Ovary (tissue), 9 donors: ENCODE results near the gene TRIP11. TPM values are rescaled to one million over a fixed set of nuclear protein-coding genes. Genes with fewer than 3 reads are reported as not detected.

Source experiments
- DNase-seq, 5 donors: peaks; one replicate each; pipeline ENCODE4 v3.0.0-alpha.2; 2019 to 2020
- H3K27ac ChIP-seq, 2 donors: fragments of 200-600 bp; one replicate each; pipeline versions ENCODE4 v1.5.1 to v1.8.0; 2019 to 2022
- H3K27me3 ChIP-seq: fragments of 200-600 bp; one replicate; pipeline ENCODE4 v1.8.0; 2022
- H3K36me3 ChIP-seq: fragments of 200-600 bp; sonication (generic); one replicate; pipeline ENCODE4 v1.5.1; 2019
- H3K4me1 ChIP-seq: one replicate; pipeline ENCODE4 v1.8.1; 2013; ENCODE audit warnings: mild to moderate bottlenecking, moderate library complexity; ENCODE audit not compliant: insufficient read depth
- H3K4me3 ChIP-seq: fragments of 200-600 bp; sonication (generic); one replicate; pipeline ENCODE4 v1.5.1; 2017
- H3K9me3 ChIP-seq, 2 donors: fragments of 200-600 bp in 1 of 2; sonication (generic) in 1 of 2; one replicate each; pipeline versions ENCODE4 v1.5.1 to v1.8.1; 2013 to 2019; ENCODE audit warnings: mild to moderate bottlenecking in 1 of 2, moderate library complexity in 1 of 2
- EP300 ChIP-seq: sonication (generic); formaldehyde crosslinking; IDR thresholded peaks from one replicate; pipeline ENCODE4 v1.6.1; 2017; ENCODE audit warnings: antibody characterized with exemption
- POLR2A ChIP-seq: fragments of 450-650 bp; IDR thresholded peaks from one replicate; pipeline ENCODE4 v1.6.1; 2017; ENCODE audit warnings: antibody characterized with exemption, mild to moderate bottlenecking, moderate library complexity
- WGBS, 3 donors: extraction: QIAGEN DNeasy Blood & Tissue Kit in 1 of 3; methylation state at CpG; one replicate each; pipeline versions ENCODE4 v1.1.5 to v1.1.7; 2013 to 2017; 5-methylcytosine and 5-hydroxymethylcytosine counted together
- intact Hi-C, 4 donors: fragments of 100-400 bp; cut with DNase I; formaldehyde crosslinking; loops; one replicate each; pipeline versions ENCODE4 v1.11.0 to v1.15.1; 2022 to 2023
- polyA plus RNA-seq, 2 donors: library from polyadenylated mRNA; stranded (reverse); fragments of 200-250 nt in 1 of 2; fragments of 350-450 nt in 1 of 2; fragmentation: Illumina TruSeq in 1 of 2; extraction: RNeasy Lipid Tissue Mini Kit (QIAGEN cat#74804) in 1 of 2; gene quantifications; one replicate each; pipeline ENCODE4 v1.2.3, GENCODE V29; 2013 to 2014
- total RNA-seq, 7 donors: library from RNA; depleted of rRNA in 2 of 7; stranded (reverse); fragments of >200 nt in 2 of 7; fragmentation: NEBNext Ultra II Directional in 3 of 7; extraction: Animal tissue kit (Norgen Biotek cat#: 25700) in 3 of 7; gene quantifications; one replicate each; pipeline versions ENCODE4 v1.1.0 to v1.2.4, GENCODE V29; 2016 to 2023
- TF ChIP-seq, protein P1 (sequence below), 3 donors: fragments of 450-650 bp in 2 of 3; fragments of 200-600 bp in 1 of 3; IDR thresholded peaks; one replicate each; pipeline versions ENCODE4 v1.5.1 to v1.8.0; 2016 to 2022; ENCODE audit warnings: antibody characterized with exemption in 3 of 3, mild to moderate bottlenecking in 1 of 3
- donor health status: DM: no; HTN: no; CAD: no; lungs with moderate emphysema.
- donor health status: DM: no; HTN: no; CAD: no.
- donor health status: Bipolar disorder and iron deficiency.
- donor health status: DM: yes; HTN: yes; CAD: no.
- donor health status: DM: no; HTN: no; CAD: no.
- donor health status: DM: yes; HTN: yes; CAD: no.

Gene TRIP11
- total and polyA plus RNA-seq, 9 donors = 7.3 to 63.8 (median 49.3) TPM

DNA sequence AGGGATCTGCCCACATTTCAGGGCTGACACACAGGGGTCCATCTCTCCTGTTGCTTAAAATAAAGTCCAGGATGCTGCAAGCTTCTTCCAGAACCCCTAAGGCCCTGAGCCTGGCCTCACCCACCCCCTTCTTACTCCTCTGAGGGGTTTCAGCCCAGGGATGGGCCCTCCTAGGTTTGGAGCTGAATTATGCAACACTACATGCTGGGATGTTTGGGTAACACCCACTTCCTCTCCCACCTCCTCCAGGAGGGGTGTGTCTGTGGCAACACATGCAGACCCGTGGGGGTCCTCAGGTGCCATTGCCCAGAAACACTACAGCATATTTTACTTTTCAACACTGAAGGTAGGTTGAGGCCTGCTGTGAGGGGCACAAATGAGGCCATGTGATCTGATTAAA lies 97.7 kb downstream of the TRIP11 start:
- Histone ChIP-seq H3K4me1 (no peaks in the 10 kb centered on the region), H3K9me3 (no peaks in the 10 kb centered on the region), H3K27ac (no peak overlapping the region), H3K27me3 (no peaks in the 10 kb centered on the region), H3K36me3 (no peaks in the 10 kb centered on the region), H3K4me3 (no peak overlapping the region)
- TF ChIP-seq POLR2A (no peak), EP300 (no peak)
- TF ChIP-seq, protein P1, sequence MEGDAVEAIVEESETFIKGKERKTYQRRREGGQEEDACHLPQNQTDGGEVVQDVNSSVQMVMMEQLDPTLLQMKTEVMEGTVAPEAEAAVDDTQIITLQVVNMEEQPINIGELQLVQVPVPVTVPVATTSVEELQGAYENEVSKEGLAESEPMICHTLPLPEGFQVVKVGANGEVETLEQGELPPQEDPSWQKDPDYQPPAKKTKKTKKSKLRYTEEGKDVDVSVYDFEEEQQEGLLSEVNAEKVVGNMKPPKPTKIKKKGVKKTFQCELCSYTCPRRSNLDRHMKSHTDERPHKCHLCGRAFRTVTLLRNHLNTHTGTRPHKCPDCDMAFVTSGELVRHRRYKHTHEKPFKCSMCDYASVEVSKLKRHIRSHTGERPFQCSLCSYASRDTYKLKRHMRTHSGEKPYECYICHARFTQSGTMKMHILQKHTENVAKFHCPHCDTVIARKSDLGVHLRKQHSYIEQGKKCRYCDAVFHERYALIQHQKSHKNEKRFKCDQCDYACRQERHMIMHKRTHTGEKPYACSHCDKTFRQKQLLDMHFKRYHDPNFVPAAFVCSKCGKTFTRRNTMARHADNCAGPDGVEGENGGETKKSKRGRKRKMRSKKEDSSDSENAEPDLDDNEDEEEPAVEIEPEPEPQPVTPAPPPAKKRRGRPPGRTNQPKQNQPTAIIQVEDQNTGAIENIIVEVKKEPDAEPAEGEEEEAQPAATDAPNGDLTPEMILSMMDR (IDR thresholded peaks at IDR 0.05) = no peak
- no peak for DNase-seq
- intact Hi-C loops = no loop called here
- 33 to 54% (median 41%) methylated on average over 1 of the region's 1 CpG for WGBS, 3 donors

DNA sequence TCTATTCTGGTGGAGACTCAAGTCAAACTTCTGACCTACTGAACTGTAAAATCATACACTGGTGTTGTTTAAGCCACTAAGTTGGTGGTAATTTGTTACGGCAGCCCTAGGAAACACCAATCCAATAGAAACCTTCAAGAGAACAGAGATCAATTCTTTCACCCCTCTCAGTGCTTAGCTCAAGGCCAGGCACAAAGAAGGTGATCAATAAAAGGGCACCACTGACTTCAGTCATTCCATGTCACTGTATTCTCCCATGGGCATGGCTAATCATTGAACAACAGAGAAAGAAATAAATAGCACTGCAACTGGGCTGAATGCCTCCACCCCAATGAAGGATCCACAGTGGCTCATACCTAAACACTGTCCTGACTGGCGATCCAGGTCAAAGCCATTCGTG lies 99.7 kb downstream of the TRIP11 start:
- intact Hi-C loops = no loop called here
- Histone ChIP-seq H3K4me1 (no peaks in the 10 kb centered on the region), H3K27ac (no peak overlapping the region), H3K4me3 (no peak overlapping the region), H3K9me3 (no peaks in the 10 kb centered on the region), H3K27me3 (no peaks in the 10 kb centered on the region), H3K36me3 (no peaks in the 10 kb centered on the region)
- no peak for TF ChIP-seq EP300
- TF ChIP-seq POLR2A = no peak
- TF ChIP-seq, protein P1 (IDR thresholded peaks at IDR 0.05) = no peak
- 88 to 91% (median 90%) methylated on average over 3 of the region's 3 CpGs for WGBS, 3 donors
- no peak for DNase-seq

DNA sequence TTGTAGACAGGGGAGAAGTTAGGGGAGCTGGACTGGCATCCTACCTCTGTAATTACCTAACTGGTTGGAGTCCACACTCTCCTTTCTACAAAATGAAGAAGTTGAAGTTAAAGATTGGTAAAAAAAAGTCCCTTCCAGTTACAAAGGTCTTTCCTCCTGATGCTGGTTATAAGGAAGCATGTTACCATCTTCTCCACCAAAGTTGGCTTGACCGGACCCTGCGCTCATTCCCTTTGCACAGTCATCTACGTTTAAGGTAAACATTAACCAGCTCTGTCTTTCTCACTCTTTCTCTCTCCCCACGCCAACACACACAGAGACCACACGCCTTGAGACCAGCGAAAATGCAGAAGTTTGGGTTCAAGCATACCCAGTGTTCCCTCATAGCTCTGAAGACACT lies 104.3 kb downstream of the TRIP11 start:
- TF ChIP-seq EP300 (no peak), POLR2A (no peak)
- TF ChIP-seq, protein P1 (IDR thresholded peaks at IDR 0.05) = no peak
- H3K27me3 ChIP-seq = no peaks in the 10 kb centered on the region
- H3K36me3 ChIP-seq = no peaks in the 10 kb centered on the region
- H3K4me1 ChIP-seq = no peaks in the 10 kb centered on the region
- intact Hi-C loops = no loop called here
- no peak for DNase-seq
- no peak overlapping the region for H3K4me3 ChIP-seq
- no peak overlapping the region for H3K27ac ChIP-seq
- WGBS, 3 donors = 94 to 97% (median 95%) methylated on average over 6 of the region's 6 CpGs
- no peaks in the 10 kb centered on the region for H3K9me3 ChIP-seq

DNA sequence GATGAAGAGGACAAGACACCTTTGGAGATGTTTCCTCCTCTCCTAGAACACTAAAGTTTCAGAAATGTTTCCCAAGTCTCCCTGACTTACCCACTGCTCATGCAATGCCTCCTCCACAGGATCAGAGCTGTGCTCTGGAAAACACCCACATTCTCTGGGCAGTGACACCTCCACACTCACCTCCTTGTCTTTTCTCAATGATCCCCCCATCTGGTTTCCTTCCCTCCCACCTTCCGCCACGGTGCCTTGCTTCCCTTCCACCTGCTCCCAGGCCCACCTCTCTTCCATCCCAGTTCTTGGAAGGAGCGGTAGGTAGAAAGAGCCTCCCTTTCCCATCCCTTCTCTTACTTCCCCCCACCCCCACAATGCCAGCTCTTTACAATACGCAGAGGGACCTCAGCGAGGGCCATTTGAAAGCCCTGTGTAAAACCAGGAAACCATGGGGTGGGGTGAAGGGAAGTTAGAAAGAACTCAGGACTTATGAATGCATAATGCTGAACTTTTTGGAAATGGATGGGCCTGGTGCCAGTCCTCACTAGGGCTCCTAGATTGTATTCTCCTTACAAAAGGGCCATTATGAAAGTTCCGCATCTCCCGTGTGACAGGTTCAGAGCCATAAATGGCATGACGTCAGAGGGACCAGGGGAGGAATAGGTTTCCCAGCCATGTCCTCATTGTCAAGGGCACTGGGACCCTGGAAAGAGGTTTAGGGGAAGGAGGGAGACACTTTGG lies 105.1 kb downstream of the TRIP11 start:
- 85 to 91% (median 87%) methylated on average over 8 of the region's 8 CpGs for WGBS, 3 donors
- H3K9me3 ChIP-seq = no peaks in the 10 kb centered on the region
- TF ChIP-seq POLR2A = no peak
- no peaks in the 10 kb centered on the region for H3K4me1 ChIP-seq
- H3K27me3 ChIP-seq = no peaks in the 10 kb centered on the region
- H3K4me3 ChIP-seq = no peak overlapping the region
- no peak overlapping the region for H3K27ac ChIP-seq
- no peak for DNase-seq
- H3K36me3 ChIP-seq = no peaks in the 10 kb centered on the region
- intact Hi-C loops = no loop called here

DNA sequence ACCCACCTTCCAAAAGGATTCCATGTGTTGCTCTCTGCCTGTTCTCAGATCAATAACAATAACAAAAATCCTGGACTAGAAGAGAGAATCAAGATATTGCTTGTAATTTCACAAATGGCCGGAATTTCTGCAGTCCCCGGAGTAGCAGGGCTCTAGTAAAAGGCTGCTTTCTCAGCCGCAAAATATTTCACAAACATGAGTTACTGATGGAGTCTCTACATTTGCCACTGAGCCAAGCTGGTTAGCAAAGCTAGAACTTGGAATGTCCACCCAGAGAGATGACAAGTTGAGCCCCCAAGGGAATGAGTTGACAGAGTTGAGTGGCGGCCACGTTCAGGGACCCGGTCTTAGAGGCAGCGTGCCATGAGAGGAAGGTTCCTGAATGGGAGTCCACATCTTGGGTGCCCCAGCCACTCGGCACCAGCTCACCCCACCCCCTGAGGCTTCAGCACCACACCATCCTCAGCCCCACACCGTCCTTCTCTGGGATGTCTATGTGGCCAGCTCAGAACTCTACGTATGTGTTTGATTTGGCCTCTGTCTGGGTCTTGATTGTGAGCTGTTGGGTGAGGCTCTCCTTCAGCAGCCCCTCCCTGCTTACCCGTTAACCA lies 108.3 kb downstream of the TRIP11 start:
- intact Hi-C loops = no loop called here
- Histone ChIP-seq H3K9me3 (no peaks in the 10 kb centered on the region), H3K4me3 (no peak overlapping the region), H3K4me1 (no peaks in the 10 kb centered on the region), H3K27ac (no peak overlapping the region), H3K27me3 (no peaks in the 10 kb centered on the region), H3K36me3 (no peaks in the 10 kb centered on the region)
- TF ChIP-seq POLR2A = no peak
- WGBS, 3 donors = 81 to 88% (median 83%) methylated on average over 11 of the region's 11 CpGs
- no peak for DNase-seq
